Measurements from ENCODE around the gene ECE1.

Gene ECE1

GRCh38 chr1:21324368-21325141 lies 34.3 kb upstream of the ECE1 start:
- Histone ChIP-seq H3K36me3 (ENCODE audit: insufficient read depth, insufficient read length, low read length) (peaks cover 3% of the 10 kb centered on the region), H3K9ac (ENCODE audit: insufficient read length, low read depth) (peak overlapping the region; percentile 67), H3K9me3 (ENCODE audit: insufficient read depth, low read length) (no peaks in the 10 kb centered on the region), H3K27me3 (ENCODE audit: insufficient read depth, insufficient read length) (no peaks in the 10 kb centered on the region), H3K4me1 (ENCODE audit: insufficient read depth, insufficient read length) (peaks cover 37% of the 10 kb centered on the region), H3K4me3 (ENCODE audit: insufficient read length, low read depth) (no peak overlapping the region)
- TF ChIP-seq YY1 (IDR thresholded peaks at IDR 0.05; ENCODE audit: insufficient read depth, insufficient read length) (no peak), ZNF274 (IDR thresholded peaks at IDR 0.05; ENCODE audit: low read depth, low read length) (no peak), SUZ12 (IDR thresholded peaks at IDR 0.05; ENCODE audit: extremely low read depth, insufficient read depth, insufficient read length) (no peak)
- DNase-seq (ENCODE audit: low read depth, low spot score), result no peak

DNA sequence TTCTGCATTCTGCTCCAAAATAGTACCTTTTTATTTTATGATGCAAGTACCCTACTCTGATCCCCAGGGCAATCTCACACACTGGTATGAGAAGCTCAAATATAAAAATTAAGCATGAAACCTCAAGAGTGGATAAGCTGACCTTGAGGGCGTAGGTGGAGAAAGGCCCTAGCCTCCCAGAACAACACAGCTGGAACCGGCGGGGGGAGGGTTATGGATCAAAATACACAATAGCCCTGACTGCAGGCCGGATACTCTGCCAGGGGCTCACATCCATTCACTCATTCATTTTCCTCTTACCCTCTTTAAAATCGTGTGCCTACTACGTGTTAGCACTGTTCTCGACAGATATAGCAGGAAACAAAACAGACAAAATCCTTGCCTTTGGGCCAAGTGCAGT lies 32.8 kb upstream of the ECE1 start:
- peaks cover 36% of the 10 kb centered on the region for H3K4me1 ChIP-seq (ENCODE audit: insufficient read depth, insufficient read length)
- no peak for DNase-seq (ENCODE audit: low read depth, low spot score)
- H3K36me3 ChIP-seq (ENCODE audit: insufficient read depth, insufficient read length, low read length), result peaks cover 3% of the 10 kb centered on the region
- no peak for TF ChIP-seq SUZ12 (IDR thresholded peaks at IDR 0.05; ENCODE audit: extremely low read depth, insufficient read depth, insufficient read length)
- no peak for TF ChIP-seq ZNF274 (IDR thresholded peaks at IDR 0.05; ENCODE audit: low read depth, low read length)
- TF ChIP-seq YY1 (IDR thresholded peaks at IDR 0.05; ENCODE audit: insufficient read depth, insufficient read length), result no peak
- H3K4me3 ChIP-seq (ENCODE audit: insufficient read length, low read depth), result no peak overlapping the region
- H3K9ac ChIP-seq (ENCODE audit: insufficient read length, low read depth), result peak overlapping the region; percentile 24
- no peaks in the 10 kb centered on the region for H3K27me3 ChIP-seq (ENCODE audit: insufficient read depth, insufficient read length)
- H3K9me3 ChIP-seq (ENCODE audit: insufficient read depth, low read length), result no peaks in the 10 kb centered on the region

- Histone ChIP-seq H3K4me3 (ENCODE audit: insufficient read length, low read depth) (no peak overlapping the region), H3K4me1 (ENCODE audit: insufficient read depth, insufficient read length) (peaks cover 41% of the 10 kb centered on the region), H3K9me3 (ENCODE audit: insufficient read depth, low read length) (no peaks in the 10 kb centered on the region), H3K36me3 (ENCODE audit: insufficient read depth, insufficient read length, low read length) (peaks cover 7% of the 10 kb centered on the region), H3K9ac (ENCODE audit: insufficient read length, low read depth) (peak overlapping the region; percentile 64), H3K27me3 (ENCODE audit: insufficient read depth, insufficient read length) (no peaks in the 10 kb centered on the region)
- no peak for TF ChIP-seq SUZ12 (IDR thresholded peaks at IDR 0.05; ENCODE audit: extremely low read depth, insufficient read depth, insufficient read length)
- no peak for TF ChIP-seq YY1 (IDR thresholded peaks at IDR 0.05; ENCODE audit: insufficient read depth, insufficient read length)
- no peak for TF ChIP-seq ZNF274 (IDR thresholded peaks at IDR 0.05; ENCODE audit: low read depth, low read length)
- DNase-seq (ENCODE audit: low read depth, low spot score), result no peak
Observed at GRCh38 chr1:21322681-21323016, 32.4 kb upstream of the ECE1 start.

GRCh38 chr1:21321963-21322680 lies 31.9 kb upstream of the ECE1 start:
- Histone ChIP-seq H3K9me3 (ENCODE audit: insufficient read depth, low read length) (no peaks in the 10 kb centered on the region), H3K27me3 (ENCODE audit: insufficient read depth, insufficient read length) (no peaks in the 10 kb centered on the region), H3K36me3 (ENCODE audit: insufficient read depth, insufficient read length, low read length) (peaks cover 12% of the 10 kb centered on the region), H3K4me3 (ENCODE audit: insufficient read length, low read depth) (no peak overlapping the region), H3K4me1 (ENCODE audit: insufficient read depth, insufficient read length) (peaks cover 38% of the 10 kb centered on the region), H3K9ac (ENCODE audit: insufficient read length, low read depth) (peak overlapping the region; percentile 61)
- TF ChIP-seq SUZ12 (IDR thresholded peaks at IDR 0.05; ENCODE audit: extremely low read depth, insufficient read depth, insufficient read length) (no peak), ZNF274 (IDR thresholded peaks at IDR 0.05; ENCODE audit: low read depth, low read length) (no peak), YY1 (IDR thresholded peaks at IDR 0.05; ENCODE audit: insufficient read depth, insufficient read length) (no peak)
- no peak for DNase-seq (ENCODE audit: low read depth, low spot score)

DNA sequence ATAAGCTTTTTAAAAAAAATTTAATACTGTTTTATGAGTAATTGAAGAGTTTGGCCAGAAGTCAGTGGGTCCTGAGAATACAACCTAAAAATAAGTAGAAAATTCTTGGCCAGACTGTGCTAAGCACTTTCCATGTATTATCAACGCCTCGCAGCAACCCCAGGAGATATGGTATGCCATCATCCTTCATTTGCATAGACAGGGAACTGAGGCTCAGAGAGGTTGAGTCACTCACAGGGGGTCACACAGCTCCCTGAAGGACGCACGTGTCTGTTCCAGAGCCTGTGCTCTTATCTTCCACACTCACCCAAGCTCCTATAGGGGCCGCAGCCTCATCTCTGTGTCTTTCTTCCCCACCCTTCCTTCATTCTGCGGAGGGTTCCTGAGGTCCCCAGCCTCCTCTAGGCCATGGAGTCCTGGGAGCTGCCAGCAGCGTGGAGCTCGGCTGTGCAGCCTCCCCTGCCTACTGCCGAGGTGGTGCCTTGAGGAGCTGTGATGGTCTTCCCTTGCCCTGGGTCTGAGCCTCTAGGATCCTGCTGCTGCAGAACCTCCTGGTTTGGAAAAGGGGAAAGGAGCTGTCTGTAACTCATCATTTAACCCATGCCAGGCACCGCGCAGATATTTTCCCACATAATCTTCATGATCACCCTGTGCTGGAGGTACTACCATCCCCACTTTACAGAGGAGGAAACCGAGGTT lies 30.3 kb upstream of the ECE1 start:
- Histone ChIP-seq H3K9ac (ENCODE audit: insufficient read length, low read depth) (no peak overlapping the region), H3K4me1 (ENCODE audit: insufficient read depth, insufficient read length) (peaks cover 27% of the 10 kb centered on the region), H3K4me3 (ENCODE audit: insufficient read length, low read depth) (no peak overlapping the region), H3K27me3 (ENCODE audit: insufficient read depth, insufficient read length) (no peaks in the 10 kb centered on the region), H3K36me3 (ENCODE audit: insufficient read depth, insufficient read length, low read length) (peaks cover 12% of the 10 kb centered on the region), H3K9me3 (ENCODE audit: insufficient read depth, low read length) (no peaks in the 10 kb centered on the region)
- TF ChIP-seq YY1 (IDR thresholded peaks at IDR 0.05; ENCODE audit: insufficient read depth, insufficient read length) (no peak), SUZ12 (IDR thresholded peaks at IDR 0.05; ENCODE audit: extremely low read depth, insufficient read depth, insufficient read length) (no peak), ZNF274 (IDR thresholded peaks at IDR 0.05; ENCODE audit: low read depth, low read length) (no peak)
- DNase-seq (ENCODE audit: low read depth, low spot score), result no peak

DNA sequence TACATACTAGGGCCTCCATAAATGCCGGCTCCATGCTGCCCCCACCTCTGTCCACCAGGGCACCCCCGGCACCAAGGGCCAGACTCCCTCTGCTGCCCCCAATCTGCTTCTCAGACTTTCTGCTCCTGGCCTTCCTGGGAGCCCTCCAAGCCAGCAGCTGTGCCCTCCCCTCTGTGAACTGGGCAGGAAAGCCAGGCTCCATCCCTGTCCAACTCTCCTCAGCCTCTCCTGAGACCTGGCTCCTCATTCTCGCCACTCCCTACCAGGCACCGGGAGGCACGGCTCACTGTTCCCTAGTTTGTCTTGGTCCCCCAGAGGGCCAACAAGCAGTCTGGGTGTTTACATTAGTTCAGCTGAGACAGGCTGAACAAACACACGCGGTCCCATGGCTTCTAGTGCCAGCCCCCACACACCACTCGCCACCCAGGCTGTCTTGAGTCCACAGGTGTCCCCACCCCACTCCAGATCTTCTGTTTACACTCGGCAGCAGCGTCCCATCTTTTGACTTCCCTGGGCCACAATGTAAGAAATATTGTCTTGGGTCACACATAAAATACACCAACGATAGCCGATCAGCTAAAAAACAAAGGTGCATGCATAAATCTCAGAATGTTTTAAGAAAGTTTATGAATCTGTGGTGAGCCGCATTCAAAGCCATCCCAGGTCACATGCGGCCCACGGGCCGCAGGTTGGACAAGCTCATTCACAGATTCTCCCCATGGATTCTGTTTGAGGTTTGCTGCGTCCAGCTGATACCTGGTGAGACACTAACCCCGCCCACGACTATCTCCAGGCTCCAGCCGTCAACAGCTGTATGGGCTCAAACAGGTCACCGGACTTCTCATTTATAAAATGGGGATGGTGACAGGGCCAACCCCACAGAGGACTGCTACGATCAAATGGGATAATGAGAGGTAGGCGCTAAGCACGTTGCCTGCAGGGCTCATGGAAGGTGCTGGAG lies 29.5 kb upstream of the ECE1 start:
- peaks cover 12% of the 10 kb centered on the region for H3K36me3 ChIP-seq (ENCODE audit: insufficient read depth, insufficient read length, low read length)
- no peak for DNase-seq (ENCODE audit: low read depth, low spot score)
- no peaks in the 10 kb centered on the region for H3K9me3 ChIP-seq (ENCODE audit: insufficient read depth, low read length)
- H3K4me1 ChIP-seq (ENCODE audit: insufficient read depth, insufficient read length), result peaks cover 26% of the 10 kb centered on the region
- no peaks in the 10 kb centered on the region for H3K27me3 ChIP-seq (ENCODE audit: insufficient read depth, insufficient read length)
- no peak overlapping the region for H3K9ac ChIP-seq (ENCODE audit: insufficient read length, low read depth)
- H3K4me3 ChIP-seq (ENCODE audit: insufficient read length, low read depth), result no peak overlapping the region
- TF ChIP-seq SUZ12 (IDR thresholded peaks at IDR 0.05; ENCODE audit: extremely low read depth, insufficient read depth, insufficient read length) (no peak), ZNF274 (IDR thresholded peaks at IDR 0.05; ENCODE audit: low read depth, low read length) (no peak), YY1 (IDR thresholded peaks at IDR 0.05; ENCODE audit: insufficient read depth, insufficient read length) (no peak)

Measured in NT2/D1 (cell line).